DMS79 treated with DMSO at 0.1 percent for 48 hours (cell line): ENCODE results near the gene WBP1L.
"Not testable (repeated sequence)": the region's sequence is repeated elsewhere in the genome, so short reads cannot be mapped to it uniquely, and the experiment has no call there.

Experiments used
- DNase-seq: peaks from one replicate; lab custom pipeline; 2025; lab: John Stamatoyannopoulos, UW

Gene WBP1L

GRCh38 chr10:102743588-102744373, at the start of gene WBP1L:
Gene WBP1L, plus strand, starts transcription at chr10:102743948. Its CDS starts 106 bp downstream, at chr10:102744054.
- DNase-seq, result peak; percentile 93

GRCh38 chr10:102695401-102695800, 48.3 kb upstream of the WBP1L start:
- not testable (repeated sequence) for DNase-seq

GRCh38 chr10:102696736-102697135, 47.0 kb upstream of the WBP1L start:
- no peak for DNase-seq

- DNase-seq, result no peak
Observed at GRCh38 chr10:102698894-102699293, 44.9 kb upstream of the WBP1L start.

- no peak for DNase-seq
Observed at GRCh38 chr10:102701272-102701671, 42.5 kb upstream of the WBP1L start.

GRCh38 chr10:102701796-102702195, 42.0 kb upstream of the WBP1L start:
- no peak for DNase-seq

- no peak for DNase-seq
Observed at GRCh38 chr10:102702742-102703141, 41.0 kb upstream of the WBP1L start.

GRCh38 chr10:102704915-102705314, 38.8 kb upstream of the WBP1L start:
- no peak for DNase-seq

- DNase-seq, result no peak
Observed at GRCh38 chr10:102705531-102705930, 38.2 kb upstream of the WBP1L start.

GRCh38 chr10:102710609-102711008, 33.1 kb upstream of the WBP1L start:
- DNase-seq, result no peak

GRCh38 chr10:102712089-102712488, 31.7 kb upstream of the WBP1L start:
- DNase-seq, result no peak

GRCh38 chr10:102712843-102713538, 30.8 kb upstream of the WBP1L start:
- no peak for DNase-seq

- no peak for DNase-seq
Observed at GRCh38 chr10:102713539-102713813, 30.3 kb upstream of the WBP1L start.

GRCh38 chr10:102713814-102714620, 29.7 kb upstream of the WBP1L start, which contains the start of gene ARL3:
Gene ARL3, minus strand, starts transcription at chr10:102714397. Its CDS starts 122 bp downstream, at chr10:102714275.
- DNase-seq, result peak; percentile 71

- DNase-seq, result no peak
Observed at GRCh38 chr10:102714621-102715455, 28.9 kb upstream of the WBP1L start, which contains the start of gene SFXN2. Gene SFXN2, plus strand, starts transcription at chr10:102714636. Its CDS starts 12,001 bp downstream, at chr10:102726637.

GRCh38 chr10:102715880-102716279, 27.9 kb upstream of the WBP1L start:
- no peak for DNase-seq

- DNase-seq, result not testable (repeated sequence)
Observed at GRCh38 chr10:102716900-102717565, 26.7 kb upstream of the WBP1L start.

GRCh38 chr10:102718220-102718619, 25.5 kb upstream of the WBP1L start:
- DNase-seq, result no peak

GRCh38 chr10:102720337-102720736, 23.4 kb upstream of the WBP1L start:
- no peak for DNase-seq

- DNase-seq, result no peak
Observed at GRCh38 chr10:102720775-102721301, 22.9 kb upstream of the WBP1L start.

GRCh38 chr10:102721954-102722353, 21.8 kb upstream of the WBP1L start:
- no peak for DNase-seq
